ENCODE data around the gene JMJD1C.
"Not testable (repeated sequence)": the region's sequence is repeated elsewhere in the genome, so short reads cannot be mapped to it uniquely, and the experiment has no call there.

JMJD1C gene, protein sequence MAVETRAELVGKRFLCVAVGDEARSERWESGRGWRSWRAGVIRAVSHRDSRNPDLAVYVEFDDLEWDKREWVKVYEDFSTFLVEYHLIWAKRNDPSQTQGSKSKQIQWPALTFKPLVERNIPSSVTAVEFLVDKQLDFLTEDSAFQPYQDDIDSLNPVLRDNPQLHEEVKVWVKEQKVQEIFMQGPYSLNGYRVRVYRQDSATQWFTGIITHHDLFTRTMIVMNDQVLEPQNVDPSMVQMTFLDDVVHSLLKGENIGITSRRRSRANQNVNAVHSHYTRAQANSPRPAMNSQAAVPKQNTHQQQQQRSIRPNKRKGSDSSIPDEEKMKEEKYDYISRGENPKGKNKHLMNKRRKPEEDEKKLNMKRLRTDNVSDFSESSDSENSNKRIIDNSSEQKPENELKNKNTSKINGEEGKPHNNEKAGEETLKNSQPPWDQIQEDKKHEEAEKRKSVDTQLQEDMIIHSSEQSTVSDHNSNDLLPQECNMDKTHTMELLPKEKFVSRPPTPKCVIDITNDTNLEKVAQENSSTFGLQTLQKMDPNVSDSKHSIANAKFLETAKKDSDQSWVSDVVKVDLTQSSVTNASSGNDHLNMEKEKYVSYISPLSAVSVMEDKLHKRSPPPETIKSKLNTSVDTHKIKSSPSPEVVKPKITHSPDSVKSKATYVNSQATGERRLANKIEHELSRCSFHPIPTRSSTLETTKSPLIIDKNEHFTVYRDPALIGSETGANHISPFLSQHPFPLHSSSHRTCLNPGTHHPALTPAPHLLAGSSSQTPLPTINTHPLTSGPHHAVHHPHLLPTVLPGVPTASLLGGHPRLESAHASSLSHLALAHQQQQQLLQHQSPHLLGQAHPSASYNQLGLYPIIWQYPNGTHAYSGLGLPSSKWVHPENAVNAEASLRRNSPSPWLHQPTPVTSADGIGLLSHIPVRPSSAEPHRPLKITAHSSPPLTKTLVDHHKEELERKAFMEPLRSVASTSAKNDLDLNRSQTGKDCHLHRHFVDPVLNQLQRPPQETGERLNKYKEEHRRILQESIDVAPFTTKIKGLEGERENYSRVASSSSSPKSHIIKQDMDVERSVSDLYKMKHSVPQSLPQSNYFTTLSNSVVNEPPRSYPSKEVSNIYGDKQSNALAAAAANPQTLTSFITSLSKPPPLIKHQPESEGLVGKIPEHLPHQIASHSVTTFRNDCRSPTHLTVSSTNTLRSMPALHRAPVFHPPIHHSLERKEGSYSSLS (N-terminal part only)

DNA sequence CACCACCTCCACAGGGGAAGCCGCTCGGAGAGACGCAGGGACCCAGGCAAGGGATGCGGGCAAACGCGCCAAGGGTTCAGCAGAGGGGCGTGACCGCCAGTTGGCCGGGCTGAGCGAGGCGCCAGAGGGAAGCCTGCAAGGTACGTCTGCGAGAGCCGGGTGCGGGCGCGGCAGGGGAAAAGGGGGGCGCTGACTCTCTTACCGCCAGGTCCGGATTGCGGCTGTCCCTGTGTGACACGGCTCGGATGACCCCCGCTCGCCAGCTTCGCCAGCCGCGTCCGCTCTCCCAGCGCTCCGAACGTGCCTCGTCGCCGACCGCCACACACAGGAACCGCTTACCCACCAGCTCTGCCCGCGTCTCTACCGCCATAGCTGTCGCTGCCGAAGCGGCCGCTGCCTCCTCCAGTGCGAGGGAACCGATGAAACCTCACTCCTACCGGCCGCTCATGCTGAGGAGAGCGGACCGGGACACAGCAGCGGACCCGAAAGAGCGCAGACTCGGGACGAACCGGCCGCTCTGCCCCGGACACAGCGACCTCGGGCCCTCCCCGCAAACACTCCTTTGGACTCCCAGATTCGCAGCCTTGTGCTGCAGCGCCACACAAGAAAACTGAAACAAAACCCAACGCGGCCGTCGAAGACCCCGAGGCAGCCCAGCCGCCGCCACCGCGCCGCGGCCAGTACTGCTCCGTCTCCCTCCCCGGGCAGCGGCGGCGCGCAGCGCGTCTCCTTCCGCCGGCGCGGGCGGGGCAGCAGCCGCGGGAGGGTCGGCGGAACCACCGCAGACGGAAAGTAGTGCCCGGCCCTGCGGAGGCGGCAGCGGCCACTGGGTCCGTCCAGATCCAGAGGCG lies at the start of gene JMJD1C:
TSS of gene JMJD1C (minus strand) at position 685 of the 851 bp plus-strand sequence. CDS start at position 370, 315 bp downstream.
- TF ChIP-seq GATA1 (IDR thresholded peaks at IDR 0.05; ENCODE audit: low read depth, low read length) (no peak), POLR2A (IDR thresholded peaks at IDR 0.05; ENCODE audit: low read length) (peak; percentile 63)
- DNase-seq, result peak; percentile 91 to 93

DNA sequence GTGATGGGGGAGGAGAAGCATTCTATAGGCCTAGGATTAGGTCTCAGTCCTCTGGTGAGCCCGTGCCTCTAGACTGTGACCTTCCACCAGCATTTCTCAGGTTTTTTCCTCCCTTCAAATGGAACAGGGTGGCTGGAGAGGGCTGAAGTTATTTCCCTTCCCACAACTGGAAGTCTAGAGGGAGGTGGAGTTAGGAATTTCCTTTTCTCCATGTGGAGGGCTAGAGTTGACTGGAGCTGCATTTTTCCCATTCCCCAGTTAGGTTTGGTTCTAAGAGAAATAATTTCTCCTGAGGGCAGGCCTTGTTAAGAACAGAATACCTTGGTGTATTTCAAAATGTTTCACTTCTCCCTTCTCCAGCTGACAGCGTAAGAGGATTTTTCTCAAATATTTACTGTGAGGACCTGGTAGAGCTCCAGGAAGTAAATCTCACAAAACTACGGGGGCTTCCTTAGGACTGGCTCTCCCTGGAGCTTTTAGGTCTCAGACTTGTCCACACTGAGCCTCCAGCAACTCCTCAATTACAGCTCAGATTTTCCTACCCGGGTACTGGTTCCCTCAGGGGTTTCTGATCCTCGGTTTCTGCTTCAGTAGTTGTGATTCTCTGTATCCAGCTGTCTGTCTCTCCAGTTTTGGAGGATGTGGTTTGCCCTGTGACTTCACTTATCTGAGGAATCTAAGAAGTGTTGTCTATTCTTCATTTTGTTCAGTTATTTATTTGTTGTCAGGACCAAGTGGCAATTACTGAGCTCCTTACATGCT lies 49.4 kb upstream of the JMJD1C start:
- TF ChIP-seq POLR2A (IDR thresholded peaks at IDR 0.05; ENCODE audit: low read length) (no peak), GATA1 (IDR thresholded peaks at IDR 0.05; ENCODE audit: low read depth, low read length) (no peak)
- no peak for DNase-seq

DNA sequence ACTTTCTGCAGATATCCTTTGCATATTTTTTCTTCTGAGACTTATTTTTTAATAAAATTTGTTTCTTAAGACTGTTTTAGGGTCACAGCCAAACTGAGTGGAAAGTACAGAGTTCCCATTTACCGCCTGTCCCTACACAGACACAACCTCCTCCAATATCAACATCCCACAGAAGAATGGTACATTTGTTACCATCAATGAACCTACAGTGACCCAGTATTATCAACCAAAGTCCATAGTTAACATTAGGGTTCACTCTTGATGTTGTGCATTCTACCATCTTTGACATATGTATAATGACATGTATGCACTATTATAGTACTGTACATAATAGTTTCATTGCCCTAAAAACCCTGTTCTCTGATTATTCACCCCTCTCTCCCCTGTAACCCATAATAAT lies 40.8 kb upstream of the JMJD1C start:
- TF ChIP-seq POLR2A (IDR thresholded peaks at IDR 0.05; ENCODE audit: low read length), result no peak
- TF ChIP-seq GATA1 (IDR thresholded peaks at IDR 0.05; ENCODE audit: low read depth, low read length), result no peak
- no peak for DNase-seq

DNA sequence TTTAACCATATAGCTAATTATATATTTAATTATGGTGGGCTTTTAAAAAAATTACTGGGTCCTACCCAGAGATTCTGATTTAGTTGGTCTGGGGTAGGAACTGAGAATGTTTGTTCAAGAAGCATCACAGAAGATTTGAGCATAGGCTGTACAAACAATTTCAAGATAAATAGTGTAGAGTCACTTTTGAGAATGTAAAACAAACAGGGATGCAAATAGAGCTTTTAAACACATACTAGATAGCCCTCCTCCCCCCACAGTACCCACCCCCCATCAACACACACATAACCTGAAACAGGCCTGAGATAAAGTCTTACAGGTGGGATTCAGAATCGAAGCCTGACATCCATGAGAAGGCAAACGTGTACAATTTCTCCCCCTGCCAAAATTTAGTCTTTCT lies 39.8 kb upstream of the JMJD1C start:
- TF ChIP-seq POLR2A (IDR thresholded peaks at IDR 0.05; ENCODE audit: low read length), result no peak
- no peak for TF ChIP-seq GATA1 (IDR thresholded peaks at IDR 0.05; ENCODE audit: low read depth, low read length)
- DNase-seq, result no peak

DNA sequence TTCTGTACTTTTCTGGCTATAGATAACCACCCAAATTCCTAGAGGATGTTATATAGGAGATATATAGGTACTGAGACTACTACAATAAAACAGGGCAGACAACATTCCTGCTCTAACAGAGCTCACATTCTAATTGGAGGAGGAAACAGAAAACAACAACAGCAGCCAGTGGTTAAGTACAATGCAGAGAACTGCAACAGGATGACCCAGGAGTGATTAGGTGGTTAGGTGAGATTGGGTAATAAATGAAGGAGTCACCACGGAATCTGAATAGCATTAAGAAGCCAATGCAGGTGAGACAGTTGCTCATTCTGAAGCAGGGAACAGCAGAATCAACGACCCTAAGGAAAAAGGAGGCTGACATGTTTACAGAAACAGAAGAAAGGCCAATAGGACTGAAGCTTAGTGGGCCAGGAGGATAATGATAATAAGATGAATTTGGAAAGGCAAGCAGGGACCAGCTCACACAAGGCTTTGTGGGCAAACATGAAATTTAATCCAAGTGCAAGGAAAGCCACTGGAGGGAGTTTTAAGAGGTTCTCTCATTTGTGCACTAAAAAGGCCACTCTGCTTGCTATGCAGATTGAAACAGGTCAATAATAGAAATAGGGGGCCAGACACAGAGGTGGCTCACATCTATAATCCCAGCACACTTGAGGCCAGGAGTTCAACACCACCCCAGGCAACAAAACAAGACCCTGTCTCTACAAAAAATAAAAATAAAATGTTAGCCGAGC lies 38.5 kb upstream of the JMJD1C start:
- DNase-seq, result no peak
- TF ChIP-seq POLR2A (IDR thresholded peaks at IDR 0.05; ENCODE audit: low read length), result no peak
- no peak for TF ChIP-seq GATA1 (IDR thresholded peaks at IDR 0.05; ENCODE audit: low read depth, low read length)

DNA sequence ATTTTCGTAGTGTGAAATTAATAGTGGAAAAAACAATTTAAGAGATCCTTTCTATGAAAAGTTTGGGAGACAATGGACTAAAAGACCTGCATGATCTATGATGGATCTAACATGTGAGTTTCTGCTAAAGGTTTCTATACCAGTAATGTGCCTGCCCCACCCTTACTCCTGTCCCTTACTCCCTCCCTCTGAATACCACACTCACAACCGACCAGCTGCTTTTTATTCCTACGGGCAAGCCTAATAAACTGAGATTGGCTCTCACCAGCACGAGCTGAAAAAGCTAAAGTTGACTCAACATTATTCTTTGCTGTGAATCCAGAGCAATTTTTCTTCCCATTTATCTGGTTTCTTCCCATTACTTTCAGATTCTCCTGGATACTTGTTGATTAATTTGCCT lies 37.6 kb upstream of the JMJD1C start:
- no peak for TF ChIP-seq POLR2A (IDR thresholded peaks at IDR 0.05; ENCODE audit: low read length)
- DNase-seq, result no peak

DNA sequence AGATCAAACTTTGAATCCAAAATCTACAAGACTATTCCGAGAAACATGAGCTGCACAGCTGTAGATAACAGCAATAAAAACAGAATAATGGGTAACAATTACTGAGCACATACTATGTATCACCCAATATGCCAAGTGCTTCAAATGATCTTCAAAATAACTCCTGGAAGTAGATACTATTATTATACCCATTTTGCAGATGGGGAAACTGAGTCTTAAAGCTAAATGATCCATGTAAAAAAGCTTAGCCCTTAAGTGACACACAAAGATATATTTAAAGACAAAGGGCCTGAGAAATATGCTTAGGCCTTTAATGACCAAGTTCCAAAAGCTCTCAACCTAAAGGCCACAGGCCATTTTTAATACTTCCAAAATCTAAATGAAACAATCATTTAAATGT lies 37.1 kb upstream of the JMJD1C start:
- no peak for TF ChIP-seq GATA1 (IDR thresholded peaks at IDR 0.05; ENCODE audit: low read depth, low read length)
- TF ChIP-seq POLR2A (IDR thresholded peaks at IDR 0.05; ENCODE audit: low read length), result no peak
- no peak for DNase-seq

DNA sequence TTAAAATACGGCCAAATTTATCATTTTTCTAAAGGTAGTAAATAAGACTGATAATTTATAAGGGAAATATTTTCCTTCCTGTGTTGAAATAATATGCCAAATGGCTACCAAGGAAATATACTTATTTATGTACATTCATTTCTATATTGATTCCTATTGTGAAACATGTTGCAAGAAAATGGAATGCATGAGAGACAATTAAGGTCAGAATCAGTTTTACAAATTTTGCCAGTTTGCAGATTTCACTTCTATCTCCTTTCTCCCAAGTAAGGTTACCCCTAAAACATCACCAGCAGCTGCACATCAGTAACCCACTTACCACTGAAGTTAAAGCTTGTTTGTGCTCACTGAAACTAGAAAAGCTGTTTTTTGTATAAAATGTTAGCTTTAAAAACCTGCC lies 36.2 kb upstream of the JMJD1C start:
- DNase-seq, result no peak
- no peak for TF ChIP-seq POLR2A (IDR thresholded peaks at IDR 0.05; ENCODE audit: low read length)
- TF ChIP-seq GATA1 (IDR thresholded peaks at IDR 0.05; ENCODE audit: low read depth, low read length), result no peak

DNA sequence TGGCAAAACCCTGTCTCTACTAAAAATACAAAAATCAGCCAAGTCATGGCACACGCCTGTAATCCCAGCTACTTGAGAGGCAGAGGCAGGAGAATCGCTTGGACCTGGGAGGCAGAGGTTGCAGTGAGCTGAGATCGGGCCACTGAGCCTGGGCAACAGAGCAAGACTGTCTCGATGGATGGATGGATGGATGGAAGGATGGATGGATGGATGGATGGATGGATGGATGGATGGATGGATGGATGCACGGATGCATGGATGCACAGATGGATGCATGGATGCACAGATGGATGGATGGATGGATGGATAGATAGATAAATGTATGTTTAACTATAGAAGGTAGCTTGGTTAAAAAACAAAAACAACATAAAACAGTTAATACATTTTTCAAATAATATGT lies 34.8 kb upstream of the JMJD1C start:
- not testable (repeated sequence) for DNase-seq

DNA sequence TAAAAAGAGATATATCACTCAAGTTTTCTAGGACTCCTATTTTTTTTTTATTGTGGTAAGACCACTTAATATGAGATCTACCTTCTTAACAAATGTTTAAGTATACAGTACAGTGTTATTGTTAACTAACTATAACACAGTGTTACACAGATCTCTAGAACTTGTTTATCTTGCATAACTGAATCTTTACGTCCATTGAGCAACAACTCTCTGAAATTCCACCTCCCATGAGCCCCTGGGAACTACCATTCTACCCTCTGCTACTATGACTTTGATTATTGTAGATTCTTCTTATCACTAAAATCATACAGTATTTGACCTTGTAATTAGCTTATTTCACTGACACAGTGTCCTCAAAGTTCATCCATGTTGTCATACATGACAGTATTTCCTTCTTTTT lies 32.9 kb upstream of the JMJD1C start:
- TF ChIP-seq GATA1 (IDR thresholded peaks at IDR 0.05; ENCODE audit: low read depth, low read length), result no peak
- no peak for DNase-seq

DNA sequence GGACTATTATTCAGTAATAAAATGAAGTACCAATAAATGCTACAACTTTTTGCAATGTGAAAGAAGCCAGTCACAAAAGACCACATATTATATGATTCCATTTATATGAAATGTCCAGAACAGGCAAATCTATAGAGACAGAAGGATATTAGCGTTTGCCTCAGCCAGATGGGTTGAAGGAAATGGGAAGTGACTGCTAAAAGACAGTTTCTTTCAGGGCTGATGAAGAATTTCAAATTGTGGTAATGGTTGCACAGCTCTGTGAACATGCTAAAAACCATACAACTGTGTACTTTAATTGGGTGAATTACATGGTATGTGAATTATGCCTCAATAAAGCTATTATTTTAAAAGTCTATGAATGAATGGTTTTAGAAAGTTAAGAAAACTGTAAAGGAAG lies 31.5 kb upstream of the JMJD1C start:
- no peak for DNase-seq
- TF ChIP-seq POLR2A (IDR thresholded peaks at IDR 0.05; ENCODE audit: low read length) (no peak), GATA1 (IDR thresholded peaks at IDR 0.05; ENCODE audit: low read depth, low read length) (no peak)

DNA sequence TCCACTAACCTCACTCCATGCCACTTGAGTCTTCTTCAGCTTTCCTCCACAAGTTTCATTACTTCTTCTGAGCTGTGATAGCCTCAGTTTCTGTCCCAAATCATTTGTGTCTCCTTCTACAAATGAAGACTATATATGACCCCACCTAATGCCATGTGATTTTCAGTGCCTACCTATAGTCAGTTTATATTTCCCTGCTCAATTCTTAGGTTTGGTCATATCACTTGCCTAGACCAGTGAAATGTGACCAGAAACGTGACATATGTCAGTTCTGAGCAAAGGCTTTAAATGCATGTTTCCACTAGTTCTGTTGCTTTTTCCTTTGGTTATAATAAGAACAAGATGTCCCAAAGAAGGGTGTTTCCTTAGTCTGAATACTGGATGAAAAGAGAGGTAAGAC lies 30.8 kb upstream of the JMJD1C start:
- no peak for DNase-seq
- no peak for TF ChIP-seq GATA1 (IDR thresholded peaks at IDR 0.05; ENCODE audit: low read depth, low read length)
- no peak for TF ChIP-seq POLR2A (IDR thresholded peaks at IDR 0.05; ENCODE audit: low read length)
